GM12865 (cell line): ENCODE measurements around the gene PRPSAP2.

Source experiments
- DNase-seq: peaks from one replicate; pipeline ENCODE4 v3.0.0; 2010; ENCODE audit warnings: low read depth
- H3K4me3 ChIP-seq: 2 replicates; pipeline ENCODE4 v1.5.1; 2011; ENCODE audit warnings: mild to moderate bottlenecking, low read depth, low read length, control low read depth
- TF ChIP-seq, protein P1 (sequence below): IDR thresholded peaks from 2 replicates; pipeline ENCODE4 v1.5.1; 2011; ENCODE audit warnings: low read length, control low read depth, low read depth, inconsistent platforms; ENCODE audit not compliant: insufficient read depth; ENCODE audit errors: missing control alignments

Gene PRPSAP2

DNA sequence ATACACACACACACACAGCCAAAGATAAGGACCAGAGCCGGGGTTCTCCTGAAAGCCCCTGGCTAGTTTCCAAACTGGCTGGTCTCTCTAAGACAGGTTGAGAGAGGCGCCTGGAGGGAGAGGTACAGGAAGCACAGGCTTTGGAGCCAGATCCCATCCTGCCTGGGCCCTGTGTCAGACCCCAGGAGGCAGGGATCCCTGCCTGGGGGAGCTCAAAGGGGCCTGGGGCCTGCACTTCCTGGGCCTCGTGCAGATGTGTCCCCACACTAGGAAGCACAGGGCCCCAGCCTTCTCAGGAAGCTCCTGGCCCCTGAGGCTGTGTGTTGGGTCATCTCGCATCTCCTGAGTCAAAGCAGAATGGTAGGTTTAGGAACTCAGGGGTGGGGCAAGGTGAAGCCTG lies 110.0 kb downstream of the PRPSAP2 start:
- no peak for DNase-seq
- TF ChIP-seq, protein P1, sequence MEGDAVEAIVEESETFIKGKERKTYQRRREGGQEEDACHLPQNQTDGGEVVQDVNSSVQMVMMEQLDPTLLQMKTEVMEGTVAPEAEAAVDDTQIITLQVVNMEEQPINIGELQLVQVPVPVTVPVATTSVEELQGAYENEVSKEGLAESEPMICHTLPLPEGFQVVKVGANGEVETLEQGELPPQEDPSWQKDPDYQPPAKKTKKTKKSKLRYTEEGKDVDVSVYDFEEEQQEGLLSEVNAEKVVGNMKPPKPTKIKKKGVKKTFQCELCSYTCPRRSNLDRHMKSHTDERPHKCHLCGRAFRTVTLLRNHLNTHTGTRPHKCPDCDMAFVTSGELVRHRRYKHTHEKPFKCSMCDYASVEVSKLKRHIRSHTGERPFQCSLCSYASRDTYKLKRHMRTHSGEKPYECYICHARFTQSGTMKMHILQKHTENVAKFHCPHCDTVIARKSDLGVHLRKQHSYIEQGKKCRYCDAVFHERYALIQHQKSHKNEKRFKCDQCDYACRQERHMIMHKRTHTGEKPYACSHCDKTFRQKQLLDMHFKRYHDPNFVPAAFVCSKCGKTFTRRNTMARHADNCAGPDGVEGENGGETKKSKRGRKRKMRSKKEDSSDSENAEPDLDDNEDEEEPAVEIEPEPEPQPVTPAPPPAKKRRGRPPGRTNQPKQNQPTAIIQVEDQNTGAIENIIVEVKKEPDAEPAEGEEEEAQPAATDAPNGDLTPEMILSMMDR: no peak
- no peak overlapping the region for H3K4me3 ChIP-seq

DNA sequence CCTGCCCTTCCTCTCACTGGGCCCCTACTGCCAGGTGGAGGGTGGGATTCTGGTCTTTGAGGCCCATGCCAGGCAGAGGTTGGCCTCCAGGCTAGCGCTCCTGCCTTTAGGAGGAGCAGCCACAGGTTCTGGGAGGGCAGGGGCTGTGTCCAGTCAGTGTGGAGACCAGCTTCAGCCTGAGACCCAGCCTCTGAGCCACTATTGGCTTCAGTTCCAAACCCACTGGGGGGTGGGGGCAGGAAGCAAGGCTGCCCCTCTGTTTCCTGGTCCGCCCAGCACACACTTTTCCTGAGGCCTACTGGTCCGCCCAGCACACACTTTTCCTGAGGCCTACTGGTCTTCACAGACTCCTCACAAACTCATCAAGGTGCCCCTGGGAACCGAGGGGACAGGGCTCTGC lies 110.4 kb downstream of the PRPSAP2 start:
- DNase-seq: no peak
- TF ChIP-seq, protein P1: no peak
- no peak overlapping the region for H3K4me3 ChIP-seq

DNA sequence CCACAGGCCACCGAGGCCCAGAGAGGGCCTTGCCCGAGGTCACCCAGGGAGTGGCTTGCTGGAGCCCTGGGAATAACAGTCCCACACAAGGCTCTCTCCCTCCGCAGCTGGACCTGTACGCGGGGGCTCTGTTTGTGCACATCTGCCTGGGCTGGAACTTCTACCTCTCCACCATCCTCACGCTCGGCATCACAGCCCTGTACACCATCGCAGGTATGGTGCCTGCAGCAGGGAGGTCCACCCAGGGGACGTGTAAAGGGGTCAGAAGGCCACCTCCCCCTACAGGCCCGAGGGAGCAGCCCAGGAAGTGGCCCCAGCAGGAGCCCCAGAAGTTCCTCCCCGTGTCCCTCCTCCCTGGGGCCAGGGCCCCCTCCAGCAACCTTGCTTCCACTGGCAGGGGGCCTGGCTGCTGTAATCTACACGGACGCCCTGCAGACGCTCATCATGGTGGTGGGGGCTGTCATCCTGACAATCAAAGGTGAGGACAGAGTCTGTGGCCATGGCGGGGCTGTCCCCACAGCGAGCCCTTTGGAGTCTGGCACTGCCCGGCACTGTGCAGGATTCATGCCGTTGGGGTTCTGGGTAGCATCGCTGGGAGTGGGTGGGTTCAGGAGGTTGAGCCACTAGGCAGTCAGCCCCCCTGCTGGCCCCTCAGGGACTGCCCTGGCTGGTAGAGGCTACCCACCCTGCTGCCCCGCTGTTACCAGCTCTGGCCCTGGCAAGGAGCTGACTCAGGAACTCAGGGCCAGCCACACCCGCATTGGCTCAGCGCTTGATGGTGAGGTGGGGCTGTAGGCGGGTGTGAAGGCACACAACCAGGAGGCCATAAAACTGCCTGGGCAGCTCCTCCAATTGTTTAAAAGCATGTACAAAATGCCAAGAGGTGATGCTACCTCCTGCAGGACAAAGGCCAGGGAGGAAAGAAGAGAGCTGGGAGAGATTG lies 111.3 kb downstream of the PRPSAP2 start:
- TF ChIP-seq, protein P1: no peak
- H3K4me3 ChIP-seq: no peak overlapping the region
- DNase-seq: no peak

- no peak overlapping the region for H3K4me3 ChIP-seq
- DNase-seq: no peak
- TF ChIP-seq, protein P1: peak; percentile 3
Observed at GRCh38 chr17:18970582-18971480, 112.9 kb downstream of the PRPSAP2 start.

DNA sequence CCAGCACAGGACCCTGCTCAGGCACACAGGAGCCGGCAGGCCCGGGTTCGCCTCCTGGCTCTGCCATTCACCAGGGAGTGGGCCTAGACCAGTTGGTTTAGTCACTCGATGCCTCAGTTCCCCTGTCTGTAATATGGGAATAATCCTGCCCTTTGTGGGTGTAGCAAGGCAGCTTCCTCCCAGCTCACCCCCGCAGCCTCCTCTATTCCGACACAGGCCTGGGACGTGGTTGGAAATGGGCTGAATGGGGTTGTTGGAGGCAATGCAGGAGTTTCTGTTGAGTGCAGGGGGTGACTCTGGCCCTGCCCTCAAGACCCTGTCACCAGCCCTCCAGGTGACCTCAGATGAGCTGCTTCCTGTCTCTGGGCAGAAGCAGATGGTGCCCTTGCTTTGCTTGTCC lies 113.9 kb downstream of the PRPSAP2 start:
- DNase-seq: no peak
- TF ChIP-seq, protein P1: no peak
- no peak overlapping the region for H3K4me3 ChIP-seq

- H3K4me3 ChIP-seq: no peak overlapping the region
- no peak for DNase-seq
- TF ChIP-seq, protein P1: no peak
Observed at GRCh38 chr17:18974407-18975149, 116.6 kb downstream of the PRPSAP2 start.
